Neural progenitor cell (in vitro differentiated cells): Measurements from ENCODE around the gene SHC2.

ENCODE experiments used
- CTCF ChIP-seq: fragments of 200-600 bp; sonication (generic); IDR thresholded peaks from 2 replicates; pipeline ENCODE4 v1.5.1; 2017; ENCODE audit warnings: antibody characterized with exemption, mild to moderate bottlenecking
- EZH2 ChIP-seq: fragments of 200-600 bp; sonication (generic); IDR thresholded peaks from 2 replicates; pipeline ENCODE4 v1.6.1; 2017; ENCODE audit warnings: antibody characterized with exemption, mild to moderate bottlenecking, moderate library complexity
- EZH2phosphoT487 ChIP-seq: fragments of 200-600 bp; sonication (generic); IDR thresholded peaks from 2 replicates; pipeline ENCODE4 v1.6.1; 2017; ENCODE audit warnings: antibody characterized with exemption

- no peak for TF ChIP-seq CTCF
- no peak for TF ChIP-seq EZH2
- TF ChIP-seq EZH2phosphoT487: no peak
These were observed 70.2 kb downstream of the SHC2 start for GRCh38 chr19:390386-391206.
